B cell (primary cell): ENCODE results near the gene HOXD9. TPM values are rescaled to one million over a fixed set of nuclear protein-coding genes. Genes with fewer than 3 reads are reported as not detected.

Source experiments
- ATAC-seq: fragments of 200-7000 bp; cut with Tn5 transposase; one replicate; pipeline ENCODE4 v1.10.0; 2021; ENCODE audit warnings: low read depth, mild to moderate bottlenecking, moderate number of reproducible peaks, moderate library complexity
- CTCF ChIA-PET: fragments of 350-600 bp; sonication (Branson Sonifier 250); formaldehyde crosslinking; loops from one replicate; lab custom pipeline; 2021; ENCODE audit warnings: antibody characterized with exemption, inconsistent platforms; lab: Charles Lee
- POLR2A ChIA-PET: fragments of 350-600 bp; sonication (Branson Sonifier 250); formaldehyde crosslinking; loops from one replicate; lab custom pipeline; 2021; ENCODE audit warnings: antibody characterized with exemption; lab: Charles Lee
- DNase-seq: peaks from one replicate; pipeline ENCODE4 v3.0.0; 2013
- H2AFZ ChIP-seq: 2 replicates; pipeline ENCODE4 v1.6.1; 2012; ENCODE audit warnings: mild to moderate bottlenecking, low read depth, low read length; ENCODE audit not compliant: insufficient read depth, poor library complexity, severe bottlenecking
- H3K27ac ChIP-seq, 2 donors: 1 replicate in 1 of 2; 2 replicates in 1 of 2; pipeline ENCODE4 v1.5.1; 2012 to 2013; ENCODE audit warnings: low read length in 2 of 2, mild to moderate bottlenecking in 2 of 2, moderate library complexity in 1 of 2
- H3K27me3 ChIP-seq, 4 experiments: fragments of 200-600 bp in 1 of 4; sonication (generic) in 1 of 4; replicated peaks in 1 of 4; 1 replicate in 2 of 4; 2 replicates in 2 of 4; pipeline versions ENCODE4 v1.6.1 to v1.7.0; 2013 to 2016; ENCODE audit warnings: low read length in 3 of 4, mild to moderate bottlenecking in 2 of 4, mixed read lengths in 1 of 4, moderate library complexity in 1 of 4; ENCODE audit not compliant: insufficient read depth in 4 of 4, control insufficient read depth in 3 of 4; ENCODE audit errors: control extremely low read depth in 1 of 4
- H3K36me3 ChIP-seq, 2 experiments: replicated peaks in 1 of 2; 1 replicate in 1 of 2; 2 replicates in 1 of 2; pipeline versions ENCODE4 v1.6.1 to v1.7.1; 2013; ENCODE audit warnings: low read length in 1 of 2; ENCODE audit not compliant: insufficient read depth in 2 of 2, control insufficient read depth in 1 of 2; ENCODE audit errors: control extremely low read depth in 1 of 2, extremely low read depth in 1 of 2
- H3K4me1 ChIP-seq, 2 donors: fragments of 200-600 bp in 1 of 2; sonication (generic) in 1 of 2; 1 replicate in 1 of 2; 2 replicates in 1 of 2; pipeline versions ENCODE4 v1.5.1 to v1.6.1; 2013 to 2017; ENCODE audit warnings: low read length in 2 of 2; ENCODE audit not compliant: control insufficient read depth in 2 of 2, insufficient read depth in 2 of 2
- H3K4me2 ChIP-seq: replicated peaks from 2 replicates; pipeline ENCODE3; 2012; ENCODE audit warnings: mild to moderate bottlenecking, low read depth, low read length; ENCODE audit not compliant: poor library complexity, severe bottlenecking
- H3K4me3 ChIP-seq, 5 experiments: fragments of 200-600 bp in 1 of 5; sonication (generic) in 1 of 5; 1 replicate in 3 of 5; 2 replicates in 2 of 5; pipeline versions ENCODE4 v1.5.1 to v1.7.0; 2011 to 2016; ENCODE audit warnings: low read length in 4 of 5, mild to moderate bottlenecking in 4 of 5, low read depth in 2 of 5, control low read depth in 1 of 5, moderate library complexity in 1 of 5; ENCODE audit not compliant: insufficient read depth in 1 of 5; ENCODE audit errors: control extremely low read depth in 1 of 5, extremely low read depth in 1 of 5
- H3K79me2 ChIP-seq: fragments of 200-600 bp; sonication (generic); one replicate; pipeline ENCODE4 v1.6.0; 2016; ENCODE audit warnings: low read length; ENCODE audit not compliant: control insufficient read depth, insufficient read depth
- H3K9ac ChIP-seq: fragments of 200-600 bp; sonication (generic); 2 replicates; pipeline ENCODE4 v1.6.1; 2017; ENCODE audit warnings: mild to moderate bottlenecking, low read length, moderate library complexity
- H3K9me3 ChIP-seq, 3 donors: one replicate each; pipeline versions ENCODE4 v1.6.1 to v1.7.1; 2013; ENCODE audit warnings: low read length in 2 of 3; ENCODE audit not compliant: control insufficient read depth in 2 of 3, insufficient read depth in 1 of 3; ENCODE audit errors: control extremely low read depth in 1 of 3
- H4K20me1 ChIP-seq: 2 replicates; pipeline ENCODE4 v1.6.0; 2012; ENCODE audit warnings: mild to moderate bottlenecking, low read length; ENCODE audit not compliant: insufficient read depth, control insufficient read depth, poor library complexity, severe bottlenecking
- H3K27ac Mint-ChIP-seq: one replicate; pipeline ENCODE4 v1.8.0; 2021; ENCODE audit warnings: mixed read lengths
- H3K27me3 Mint-ChIP-seq: one replicate; pipeline ENCODE4 v1.8.0; 2021; ENCODE audit warnings: mixed read lengths
- H3K4me1 Mint-ChIP-seq: one replicate; pipeline ENCODE4 v1.8.0; 2021; ENCODE audit warnings: mixed read lengths
- H3K4me3 Mint-ChIP-seq: one replicate; pipeline ENCODE4 v1.8.0; 2021; ENCODE audit warnings: mixed read lengths
- H3K9me3 Mint-ChIP-seq: one replicate; pipeline ENCODE4 v1.8.0; 2022; ENCODE audit warnings: mixed read lengths; ENCODE audit not compliant: insufficient read depth
- EZH2 ChIP-seq: IDR thresholded peaks from 2 replicates; pipeline ENCODE4 v1.6.1; 2012; ENCODE audit warnings: borderline replicate concordance, low read depth, mild to moderate bottlenecking, moderate library complexity, low read length; ENCODE audit not compliant: insufficient read depth, poor library complexity, severe bottlenecking
- WGBS: methylation state at CpG from one replicate; pipeline ENCODE4 v1.1.5; 2013; ENCODE audit warnings: missing lambda C conversion rate; ENCODE audit not compliant: insufficient coverage; 5-methylcytosine and 5-hydroxymethylcytosine counted together
- intact Hi-C: fragments of 100-400 bp; cut with micrococcal nuclease; formaldehyde crosslinking; loops from one replicate; pipeline ENCODE4 v1.10.0; 2022
- polyA plus RNA-seq: library from polyadenylated mRNA; depleted of rRNA; stranded (reverse); fragments of >200 nt; gene quantifications from 2 replicates; pipeline ENCODE4 v1.2.3, GENCODE V29; 2012
- total RNA-seq, 2 donors: library from RNA; stranded (reverse); fragments of 120-200 nt in 1 of 2; gene quantifications; 1 replicate in 1 of 2; 2 replicates in 1 of 2; pipeline versions ENCODE4 v1.2.3 to v1.2.4, GENCODE V29; 2013 to 2022
- TF ChIP-seq, protein P1 (sequence below): fragments of 200-600 bp; IDR thresholded peaks from one replicate; pipeline ENCODE4 v1.8.0; 2022; ENCODE audit warnings: antibody characterized with exemption, mild to moderate bottlenecking

Gene HOXD9
- total and polyA plus RNA-seq, 2 donors (not counting 1 experiment from before 2014, with no cell fraction given): not detected

DNA sequence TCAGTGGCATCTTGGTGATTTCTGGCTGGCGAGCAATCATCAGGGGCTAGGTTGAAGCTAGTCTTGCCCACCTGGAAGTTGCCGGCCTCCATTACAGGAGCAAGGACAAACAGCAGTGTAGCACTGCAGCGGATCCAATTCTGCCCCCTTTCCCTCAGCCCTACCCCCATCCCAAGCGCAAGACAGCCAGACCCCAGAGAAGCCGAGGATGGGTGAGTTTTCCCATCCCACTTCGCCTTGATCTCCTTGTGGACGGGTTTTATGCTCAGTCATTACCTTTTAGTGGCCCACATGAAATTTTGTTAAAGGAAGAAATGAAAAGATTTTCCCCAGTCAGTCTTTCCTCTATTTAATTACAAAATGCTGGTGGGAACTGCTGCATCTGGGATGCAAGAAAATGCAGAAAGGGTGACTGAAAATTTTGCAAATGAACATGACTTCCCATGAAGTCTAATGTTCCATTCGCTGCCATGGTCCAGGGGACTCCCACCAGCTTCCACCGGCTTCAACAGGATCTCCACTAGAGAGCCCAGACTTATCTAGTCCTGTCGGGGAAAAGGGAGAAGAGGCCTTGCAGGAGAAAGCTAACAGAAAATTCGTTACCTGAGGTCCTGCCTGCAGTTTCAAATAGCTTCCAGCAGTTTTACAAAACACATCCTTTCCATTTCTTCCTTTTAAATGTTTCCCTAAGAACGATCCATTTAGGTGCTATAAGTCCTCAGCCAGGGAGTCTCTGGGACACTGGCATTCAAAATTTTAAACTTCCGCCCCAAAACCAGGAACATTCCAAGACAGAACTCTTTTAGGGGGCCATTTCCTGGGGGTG, 1.9 kb upstream of the HOXD9 start:
- Mint-ChIP-seq H3K9me3 (peaks cover 2% of the 10 kb centered on the region), H3K27ac (no peak overlapping the region), H3K4me3 (no peak overlapping the region), H3K27me3 (peaks cover 77% of the 10 kb centered on the region), H3K4me1 (peaks cover 11% of the 10 kb centered on the region)
- no peak overlapping the region for H3K4me2 ChIP-seq
- no peaks in the 10 kb centered on the region for H3K36me3 ChIP-seq
- ATAC-seq (no peak), DNase-seq (no peak)
- TF ChIP-seq, protein P1, sequence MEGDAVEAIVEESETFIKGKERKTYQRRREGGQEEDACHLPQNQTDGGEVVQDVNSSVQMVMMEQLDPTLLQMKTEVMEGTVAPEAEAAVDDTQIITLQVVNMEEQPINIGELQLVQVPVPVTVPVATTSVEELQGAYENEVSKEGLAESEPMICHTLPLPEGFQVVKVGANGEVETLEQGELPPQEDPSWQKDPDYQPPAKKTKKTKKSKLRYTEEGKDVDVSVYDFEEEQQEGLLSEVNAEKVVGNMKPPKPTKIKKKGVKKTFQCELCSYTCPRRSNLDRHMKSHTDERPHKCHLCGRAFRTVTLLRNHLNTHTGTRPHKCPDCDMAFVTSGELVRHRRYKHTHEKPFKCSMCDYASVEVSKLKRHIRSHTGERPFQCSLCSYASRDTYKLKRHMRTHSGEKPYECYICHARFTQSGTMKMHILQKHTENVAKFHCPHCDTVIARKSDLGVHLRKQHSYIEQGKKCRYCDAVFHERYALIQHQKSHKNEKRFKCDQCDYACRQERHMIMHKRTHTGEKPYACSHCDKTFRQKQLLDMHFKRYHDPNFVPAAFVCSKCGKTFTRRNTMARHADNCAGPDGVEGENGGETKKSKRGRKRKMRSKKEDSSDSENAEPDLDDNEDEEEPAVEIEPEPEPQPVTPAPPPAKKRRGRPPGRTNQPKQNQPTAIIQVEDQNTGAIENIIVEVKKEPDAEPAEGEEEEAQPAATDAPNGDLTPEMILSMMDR: no peak
- TF ChIP-seq EZH2: no peak
- ChIA-PET CTCF (interaction anchor here (0.8 to 1.8 kb wide), 5 partner anchors 12 to 1045 kb away, joined by 3 to 12 read pairs (median 3); no protein-coding TSS in a partner anchor), POLR2A (no interaction called here)
- H3K9ac ChIP-seq: no peak overlapping the region
- H3K27ac ChIP-seq: no peak overlapping the region
- H3K9me3 ChIP-seq: peaks cover 0 to 61% (median 2%) of the 10 kb centered on the region in 3 donors
- 3% methylated on average over 4 of the region's 13 CpGs for WGBS
- H4K20me1 ChIP-seq: no peaks in the 10 kb centered on the region
- no peak overlapping the region for H3K4me3 ChIP-seq
- no peak overlapping the region for H2AFZ ChIP-seq
- H3K27me3 ChIP-seq: peaks cover 0 to 96% (median 73%) of the 10 kb centered on the region in 4 experiments
- H3K4me1 ChIP-seq: peaks cover 5 to 34% of the 10 kb centered on the region in 2 donors
- intact Hi-C loops: no loop called here
- no peaks in the 10 kb centered on the region for H3K79me2 ChIP-seq
